Activated CD8-positive, alpha-beta memory T cell treated with anti-CD3 and anti-CD28 coated beads, Interleukin-2, amount 50 U/mL, for 24 hours (primary cell): ENCODE data around the gene RNF40.
"Not testable (repeated sequence)": the region's sequence is repeated elsewhere in the genome, so short reads cannot be mapped to it uniquely, and the experiment has no call there.

ENCODE experiments used
- DNase-seq: peaks from one replicate; pipeline ENCODE4 v3.0.0-alpha.2; 2020; ENCODE audit errors: extremely low read depth

Gene RNF40

DNA sequence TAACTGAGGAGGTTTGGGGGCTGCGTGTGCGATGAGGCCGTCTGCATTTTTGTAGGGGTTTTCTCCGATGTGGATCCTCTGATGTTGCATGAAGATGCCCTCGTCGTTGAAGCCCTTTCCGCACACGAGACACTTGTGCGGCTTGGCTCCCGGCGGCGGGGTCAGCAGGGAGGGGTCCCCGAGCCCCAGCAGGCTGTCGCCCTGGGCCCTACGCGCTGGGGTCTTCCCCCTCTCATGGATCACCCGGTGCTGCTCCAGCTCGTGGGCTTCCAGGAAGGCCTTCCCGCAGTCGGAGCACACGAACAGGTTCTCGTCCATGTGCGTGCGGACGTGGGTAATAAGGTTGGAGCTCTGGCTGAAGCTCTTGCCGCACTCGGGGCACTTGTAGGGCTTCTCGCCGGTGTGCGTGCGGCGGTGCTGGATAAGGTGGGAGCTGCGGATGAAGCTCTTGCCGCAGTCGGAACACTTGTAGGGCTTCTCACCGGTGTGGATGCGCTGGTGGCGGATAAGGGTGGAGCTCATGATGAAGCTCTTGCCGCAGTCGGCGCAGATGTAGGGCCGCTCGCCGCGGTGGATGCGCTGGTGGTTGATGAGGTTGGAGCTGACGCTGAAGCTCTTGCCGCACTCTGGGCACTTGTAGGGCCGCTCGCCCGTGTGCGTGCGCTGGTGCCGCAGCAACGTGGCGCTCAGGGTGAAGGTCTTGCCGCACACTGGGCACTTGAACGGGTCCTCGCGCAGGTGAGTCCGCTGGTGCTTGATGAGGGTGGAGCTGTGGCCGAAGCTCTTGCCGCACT is 20.6 kb downstream of the RNF40 start:
- no peak for DNase-seq

DNA sequence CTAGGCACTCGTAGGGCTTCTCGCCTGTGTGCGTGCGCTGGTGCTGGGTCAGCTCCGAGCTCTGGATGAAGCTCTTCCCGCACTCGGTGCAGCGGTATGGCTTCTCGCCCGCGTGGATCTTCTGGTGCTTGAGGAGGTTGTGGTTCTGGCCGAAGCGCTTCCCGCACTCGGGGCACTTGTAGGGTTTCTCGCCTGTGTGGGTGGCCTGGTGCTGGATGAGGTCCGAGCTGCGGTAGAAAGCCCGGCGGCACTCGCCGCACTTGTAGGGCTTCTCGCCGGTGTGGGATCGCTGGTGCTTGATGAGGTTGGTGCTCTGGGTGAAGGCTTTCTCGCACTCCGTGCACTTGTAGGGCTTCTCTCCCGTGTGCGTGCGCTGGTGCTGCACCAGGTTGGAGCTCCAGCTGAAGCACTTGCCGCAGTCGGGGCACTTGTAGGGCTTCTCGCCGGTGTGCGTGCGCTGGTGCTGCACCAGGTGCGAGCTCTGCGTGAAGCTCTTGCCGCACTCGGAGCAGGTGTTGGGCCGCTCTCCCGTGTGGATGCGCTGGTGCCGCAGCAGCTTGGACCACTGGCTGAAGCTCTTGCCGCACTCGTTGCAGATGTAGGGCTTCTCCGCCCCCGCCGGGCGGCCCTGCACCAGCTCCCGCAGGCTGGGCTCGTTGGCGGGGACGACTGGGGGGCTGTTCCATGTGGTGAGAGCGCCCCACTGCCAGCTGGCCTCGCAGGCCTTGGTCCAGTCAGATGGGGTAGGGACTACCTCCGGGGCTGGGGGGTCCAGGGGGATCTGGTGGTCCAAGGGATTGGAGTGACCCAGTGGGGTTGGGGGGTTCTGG is 21.4 kb downstream of the RNF40 start:
- DNase-seq, result no peak

DNA sequence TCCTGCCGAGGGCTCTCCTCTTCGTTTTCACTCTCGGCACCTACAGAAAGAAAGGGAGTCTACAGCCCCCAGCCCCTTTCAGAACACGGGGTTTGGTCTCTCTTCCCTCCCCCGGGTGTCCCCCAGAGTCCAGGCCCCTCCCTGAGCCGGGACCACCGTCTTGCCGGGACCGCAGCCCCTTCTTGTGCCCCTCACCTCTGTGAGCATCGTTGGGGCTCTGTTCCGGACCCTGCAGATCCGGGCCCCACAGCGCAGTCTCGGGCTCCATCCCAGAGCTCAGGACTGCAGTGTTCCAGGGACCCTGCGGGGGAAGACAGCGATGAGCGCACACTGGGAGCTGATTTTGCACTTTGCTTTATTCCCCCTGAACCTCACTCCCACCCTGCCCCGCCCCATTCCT is 22.1 kb downstream of the RNF40 start:
- DNase-seq, result no peak

DNA sequence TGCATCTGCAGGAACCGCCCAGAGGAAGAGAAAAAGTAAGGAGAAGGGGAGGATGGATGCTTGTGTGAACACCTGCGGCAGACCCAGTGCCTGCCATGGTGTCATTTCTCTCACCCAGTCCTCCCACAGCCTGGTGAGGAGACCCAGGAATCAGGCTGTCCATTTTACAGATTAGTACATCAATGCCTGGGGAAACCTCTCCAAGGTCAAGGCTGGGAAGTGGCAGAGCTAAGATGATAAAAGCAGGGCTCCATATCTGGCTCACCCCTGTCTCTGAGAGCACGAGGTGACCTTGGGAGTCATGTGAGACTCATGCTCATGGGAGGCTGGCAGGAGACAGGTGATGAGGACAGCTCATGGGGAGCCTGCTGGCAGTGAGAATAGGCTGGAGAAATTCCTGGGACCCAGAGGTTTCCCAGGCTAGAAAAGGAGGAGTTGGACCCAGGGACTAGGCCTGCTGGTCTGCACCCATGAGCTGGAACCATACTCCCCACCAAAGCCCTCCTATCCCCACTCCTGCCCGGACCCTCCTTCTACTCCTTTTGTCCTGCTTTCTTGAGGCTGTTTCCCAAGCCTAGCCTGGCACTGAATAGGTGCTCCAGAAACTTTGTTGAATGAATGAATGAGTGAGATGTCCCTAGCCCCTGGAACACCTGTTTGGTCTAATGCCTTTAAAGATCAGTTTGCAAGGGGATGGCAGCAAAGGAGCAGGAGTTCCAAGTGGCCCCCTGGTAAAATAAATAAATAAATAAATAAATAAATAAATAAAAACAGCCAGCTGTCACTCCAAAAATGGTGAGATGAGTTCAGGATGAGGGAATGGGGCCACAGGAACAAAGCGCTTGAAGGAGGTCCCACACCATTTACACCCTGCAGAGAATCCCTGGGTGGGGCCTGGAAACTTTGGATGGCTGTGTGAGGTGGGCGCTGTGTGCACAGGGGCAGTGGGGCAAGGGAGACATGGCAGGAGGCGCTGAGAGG is 23.3 kb downstream of the RNF40 start:
- DNase-seq, result no peak

DNA sequence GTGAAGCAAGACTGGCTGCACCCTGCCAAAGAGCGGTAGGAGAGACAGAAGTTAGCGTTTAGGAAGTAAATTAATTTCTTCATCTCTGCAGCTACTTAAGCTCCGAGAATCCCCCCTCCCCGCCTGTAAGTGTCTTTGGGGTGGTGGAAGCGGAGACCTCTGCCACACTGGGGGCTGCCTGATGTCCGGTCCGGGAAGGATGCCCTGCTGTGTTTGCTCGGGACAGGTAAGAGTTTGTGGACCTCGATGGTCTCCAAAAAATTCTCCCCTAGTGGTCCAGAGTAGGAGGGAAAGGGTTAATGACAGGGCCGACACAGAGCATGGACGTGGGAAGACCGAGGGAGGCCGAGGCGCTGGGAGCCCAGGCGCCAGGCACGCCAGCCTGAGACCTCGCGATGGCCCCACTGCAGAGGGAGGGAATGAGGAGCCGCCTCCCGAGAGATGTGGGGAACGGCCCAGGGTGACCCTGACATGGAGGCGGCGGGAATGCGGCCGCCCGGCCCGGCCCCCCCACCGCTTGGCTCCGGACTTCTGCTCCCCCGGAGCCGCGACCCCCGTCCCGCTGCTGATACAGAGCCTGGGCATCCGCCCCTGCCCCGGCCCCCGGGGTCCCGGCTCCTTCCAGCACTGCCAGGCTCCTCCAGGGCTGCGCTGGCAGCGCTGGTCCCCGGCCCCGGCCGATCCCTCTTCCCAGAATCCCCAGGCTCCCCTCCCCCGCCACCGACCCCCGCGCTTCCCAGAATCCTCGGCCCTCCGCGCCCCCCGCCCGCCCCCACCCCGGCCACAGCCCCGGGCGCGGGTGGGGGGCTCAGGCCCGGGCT is 24.2 kb downstream of the RNF40 start:
- DNase-seq, result no peak

DNA sequence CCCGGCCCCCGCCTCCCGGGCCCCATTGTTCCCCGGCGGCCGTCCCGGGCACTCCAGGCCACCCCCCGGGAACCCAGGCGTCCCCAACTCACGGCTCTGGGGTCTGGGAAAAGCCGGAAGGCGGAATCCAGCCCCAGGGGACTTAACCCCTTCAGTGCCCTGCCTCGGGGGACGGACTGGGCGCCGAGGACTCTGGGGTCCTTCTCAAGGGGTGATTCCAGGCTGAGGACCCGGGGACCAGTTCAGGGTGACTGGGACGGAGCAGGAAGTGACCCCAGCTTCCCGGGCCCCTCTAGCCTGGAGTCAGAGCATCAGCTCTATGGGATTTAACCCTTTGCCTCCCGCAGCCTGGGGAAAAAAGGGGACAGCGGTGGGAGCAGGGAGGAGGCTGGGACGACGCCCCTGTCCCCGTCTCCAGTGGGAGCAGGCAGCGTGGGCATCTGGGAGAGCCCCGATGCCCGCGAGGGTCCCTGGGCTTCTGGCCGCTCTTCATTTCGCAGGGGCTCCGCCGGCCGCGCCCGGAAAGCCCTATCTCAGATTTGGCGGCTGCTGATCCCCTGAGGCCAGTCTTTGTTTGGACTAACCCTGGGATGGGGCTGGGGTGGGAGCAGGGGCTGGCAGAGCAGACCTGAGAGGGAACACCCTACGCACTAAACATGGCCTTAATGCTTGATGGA is 25.0 kb downstream of the RNF40 start, which contains the start of gene ZNF629:
TSS of gene ZNF629 (minus strand) at position 270 of the 677 bp plus-strand sequence. CDS start 2,723 bp downstream, outside the sequence.
- no peak for DNase-seq

DNA sequence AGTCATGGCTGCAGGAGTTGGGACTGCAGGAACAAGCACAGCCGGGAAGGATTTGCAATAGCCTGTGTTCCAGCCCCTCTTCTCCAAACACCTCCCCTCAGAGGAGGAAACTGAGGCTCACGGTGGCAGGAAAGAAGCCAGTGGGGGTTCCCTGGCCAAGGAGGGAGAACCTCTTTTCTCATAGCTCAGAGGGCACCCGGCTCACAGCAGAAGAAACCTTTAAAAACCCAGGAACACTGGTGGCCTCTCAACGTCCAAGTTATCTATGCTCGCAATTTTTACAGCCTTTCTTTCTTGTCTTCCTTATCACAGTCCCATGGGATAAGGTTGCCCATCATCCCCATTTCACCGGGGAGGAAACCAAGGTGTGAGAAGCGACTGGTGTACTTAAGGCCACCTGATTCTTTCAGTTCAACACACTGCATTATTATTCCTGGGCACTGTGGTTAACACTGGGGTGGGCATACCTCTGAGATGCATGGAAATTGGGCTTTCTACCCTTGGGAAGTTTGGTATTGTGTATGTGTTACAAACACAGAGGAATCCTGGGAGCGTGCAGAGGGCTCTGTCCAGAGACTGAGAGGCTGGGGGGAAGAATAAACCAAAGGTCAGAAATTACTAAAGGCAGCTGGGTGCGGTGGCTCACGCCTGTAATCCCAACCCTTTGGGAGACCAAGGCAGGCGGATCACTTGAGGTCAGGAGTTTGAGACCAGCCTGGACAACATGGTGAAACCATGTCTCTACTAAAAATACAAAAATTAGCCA is 25.7 kb downstream of the RNF40 start:
- DNase-seq, result no peak

DNA sequence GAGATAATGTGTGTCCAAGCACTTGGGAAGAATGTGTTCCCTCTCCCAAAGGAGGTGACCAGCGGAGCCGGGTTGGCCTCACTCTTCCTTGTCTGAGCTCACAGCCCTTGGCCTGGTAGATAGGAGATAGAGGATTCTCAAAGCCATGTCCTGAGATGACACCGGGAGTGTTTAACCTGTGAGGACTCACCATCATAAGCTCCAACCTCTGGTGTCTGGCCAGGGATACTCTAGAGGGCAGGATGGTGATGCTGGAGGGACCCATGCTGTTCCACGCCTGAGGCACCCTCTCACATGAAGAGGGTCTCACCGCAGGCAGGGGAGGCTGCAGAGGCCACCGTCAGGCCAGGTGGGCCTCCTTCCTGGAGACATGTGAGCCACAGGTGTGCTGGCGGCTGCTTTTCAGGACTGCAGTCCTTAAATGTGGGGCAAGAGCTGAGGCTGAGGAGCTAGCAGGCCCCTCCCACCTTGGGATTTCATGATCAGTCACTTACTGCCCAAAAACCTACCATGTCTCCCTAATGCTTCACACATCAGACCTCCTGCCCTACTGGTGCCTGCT is 31.5 kb downstream of the RNF40 start:
- DNase-seq, result no peak

DNA sequence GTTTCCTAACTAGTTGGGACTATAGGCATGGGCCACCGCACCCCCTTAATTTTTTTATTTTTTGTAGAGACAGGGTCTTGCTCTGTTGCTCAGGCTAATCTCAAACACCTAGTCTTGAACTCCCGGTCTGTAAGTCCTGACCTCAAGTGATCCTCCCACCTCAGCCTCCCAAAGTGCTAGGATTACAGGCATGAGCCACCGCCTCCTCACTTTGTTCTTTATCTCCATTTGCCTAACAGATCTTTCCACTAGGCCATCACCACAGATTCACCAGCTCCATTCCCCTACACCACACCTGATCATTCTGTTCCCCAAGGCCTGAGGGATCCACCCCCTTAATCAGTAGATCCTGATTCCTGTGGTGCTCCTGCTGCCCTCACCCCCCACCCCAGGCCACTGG is 32.5 kb downstream of the RNF40 start:
- no peak for DNase-seq

DNA sequence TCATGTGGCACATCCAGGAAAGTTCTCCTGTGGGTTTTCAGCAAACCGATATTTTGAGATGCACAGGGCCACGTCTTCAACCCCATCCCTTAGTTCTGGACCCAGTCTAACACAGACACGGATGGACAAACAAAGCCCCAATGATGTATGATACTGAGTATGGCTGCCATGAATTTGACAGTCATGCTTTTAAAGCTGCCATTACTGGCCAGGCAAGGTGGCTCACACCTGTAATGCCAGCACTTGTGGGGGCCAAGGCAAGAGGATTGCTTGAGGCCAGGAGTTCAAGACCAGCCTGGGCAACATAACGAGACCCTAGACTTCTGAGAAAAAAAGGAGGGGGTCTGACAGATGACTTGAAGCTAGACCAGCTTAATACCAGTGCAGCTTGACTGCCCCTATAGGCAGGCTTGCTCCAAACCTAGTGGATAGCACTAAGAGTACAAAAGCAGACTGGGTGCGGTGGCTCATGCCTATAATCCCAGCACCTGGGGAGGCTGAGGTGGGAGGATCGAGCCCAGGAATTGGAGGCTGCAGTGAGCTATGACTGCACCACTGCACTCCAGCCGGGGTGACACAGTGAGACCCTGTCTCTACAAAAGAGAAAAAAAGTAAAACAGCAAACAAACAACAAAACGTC is 35.7 kb downstream of the RNF40 start:
- no peak for DNase-seq

DNA sequence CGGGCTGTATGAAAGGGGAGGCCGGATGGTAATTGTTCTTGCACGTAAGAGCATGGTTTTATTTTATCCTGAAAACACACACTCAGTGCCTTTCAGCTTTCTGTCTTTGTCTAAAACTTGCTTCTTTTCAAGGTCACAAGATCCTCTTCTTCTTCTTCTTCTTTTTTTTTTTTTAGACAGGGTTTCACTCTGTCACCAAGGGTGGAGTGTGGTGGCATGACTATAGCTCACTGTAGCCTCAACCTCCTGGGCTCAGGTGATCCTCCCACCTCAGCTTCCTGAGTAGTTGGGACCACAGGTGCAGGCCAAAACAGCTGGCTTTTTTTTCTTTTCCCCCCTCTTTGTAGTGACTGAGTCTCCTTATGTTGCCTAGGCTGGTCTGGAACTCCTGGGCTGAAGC is 40.8 kb downstream of the RNF40 start:
- DNase-seq, result no peak

DNA sequence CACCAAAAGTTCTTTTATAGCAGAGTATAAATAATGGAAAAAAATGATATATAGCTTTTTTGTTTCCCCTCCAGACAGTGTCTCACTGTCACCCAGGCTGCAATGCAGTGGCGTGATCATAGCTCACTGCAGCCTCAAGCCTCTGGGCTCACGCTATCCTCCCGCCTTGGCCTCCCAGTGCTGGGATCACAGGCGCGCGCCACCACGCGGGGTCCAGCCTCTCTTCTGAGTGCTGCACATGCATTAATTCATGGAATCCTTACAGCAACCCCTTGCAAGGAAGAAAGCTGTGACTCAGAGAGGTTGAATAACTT is 42.9 kb downstream of the RNF40 start:
- no peak for DNase-seq

DNA sequence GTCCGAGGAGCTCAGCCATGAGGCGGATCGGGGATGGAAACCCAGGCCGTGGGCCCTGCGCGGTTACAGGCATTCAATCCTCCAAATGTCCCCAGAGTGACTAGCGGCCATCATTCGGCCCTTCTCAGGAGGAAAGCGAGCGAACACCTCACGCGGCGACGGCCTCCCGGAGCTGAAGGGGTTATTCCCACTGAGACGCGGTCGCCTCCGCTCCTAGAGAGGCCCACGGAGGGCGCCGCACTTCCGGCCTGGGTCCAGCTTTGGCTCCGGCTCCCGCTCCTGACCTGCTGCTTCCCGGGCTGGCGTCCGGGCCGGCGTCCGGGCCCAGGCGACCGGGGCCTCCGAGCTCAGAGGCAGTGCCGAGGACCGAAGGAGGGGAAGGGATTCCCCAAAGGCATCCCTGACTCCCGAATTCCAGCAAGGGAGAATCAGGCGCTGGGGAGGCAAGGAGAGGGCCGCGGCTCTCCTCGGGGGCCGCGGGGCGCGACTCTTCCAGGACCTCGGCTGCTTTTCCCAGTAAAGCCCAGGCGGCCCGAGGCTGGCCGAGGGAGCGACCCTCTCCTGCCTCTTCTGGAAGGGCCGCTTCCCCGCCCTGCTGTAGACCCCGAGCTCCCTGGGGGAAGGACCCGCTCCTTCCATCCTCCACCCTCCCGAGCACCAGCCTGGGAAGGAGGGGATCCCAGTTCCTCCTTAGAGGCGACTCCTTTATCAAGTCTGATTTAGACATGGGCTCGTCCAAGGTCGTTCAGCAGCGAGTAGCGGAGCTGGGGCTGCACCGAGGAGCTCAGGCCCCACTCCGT is 43.4 kb downstream of the RNF40 start:
- no peak for DNase-seq

DNA sequence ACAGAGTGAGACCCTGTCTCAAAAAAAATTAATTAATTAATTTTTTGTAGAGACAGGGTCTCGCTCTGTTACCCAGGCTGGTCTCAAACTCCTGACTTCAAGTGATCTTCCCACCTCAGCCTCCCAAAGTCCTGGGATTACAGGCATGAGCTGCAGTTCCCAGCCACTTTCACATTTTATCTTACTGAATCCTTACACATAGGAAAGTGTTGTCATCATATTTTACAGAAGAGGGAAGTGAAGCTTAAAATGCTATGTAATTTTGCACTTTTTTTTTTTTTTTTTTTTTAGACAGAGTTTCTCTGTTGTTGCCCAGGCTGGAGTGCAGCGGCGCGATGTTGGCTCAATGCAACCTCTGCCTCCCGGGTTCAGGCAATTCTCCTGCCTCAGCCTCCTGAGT is 46.0 kb downstream of the RNF40 start:
- no peak for DNase-seq

DNA sequence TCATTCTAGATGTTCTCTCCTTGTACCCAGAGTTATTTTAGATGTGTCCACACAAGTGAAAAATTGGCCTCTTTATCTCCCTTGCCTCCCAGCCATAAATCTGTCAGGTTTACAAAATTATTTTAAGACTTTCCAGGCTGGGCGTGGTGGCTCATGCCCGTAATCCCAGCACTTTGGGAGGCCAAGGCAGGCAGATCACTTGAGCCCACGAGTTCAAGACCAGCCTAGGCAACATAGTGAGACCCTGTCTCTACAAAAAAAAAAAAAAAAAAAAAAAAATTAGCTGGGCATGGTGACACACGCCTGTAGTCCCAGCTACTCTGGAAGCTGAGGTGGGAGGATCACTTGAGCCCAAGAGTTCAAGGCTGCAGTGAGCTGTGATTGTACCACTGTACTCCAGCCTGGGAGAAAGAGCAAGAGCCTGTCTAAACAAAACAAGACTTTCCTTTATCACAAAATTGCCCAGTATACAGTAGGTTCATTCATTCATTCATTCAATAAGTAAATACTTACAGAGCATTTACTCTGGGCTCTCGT is 46.8 kb downstream of the RNF40 start:
- DNase-seq, result not testable (repeated sequence)

DNA sequence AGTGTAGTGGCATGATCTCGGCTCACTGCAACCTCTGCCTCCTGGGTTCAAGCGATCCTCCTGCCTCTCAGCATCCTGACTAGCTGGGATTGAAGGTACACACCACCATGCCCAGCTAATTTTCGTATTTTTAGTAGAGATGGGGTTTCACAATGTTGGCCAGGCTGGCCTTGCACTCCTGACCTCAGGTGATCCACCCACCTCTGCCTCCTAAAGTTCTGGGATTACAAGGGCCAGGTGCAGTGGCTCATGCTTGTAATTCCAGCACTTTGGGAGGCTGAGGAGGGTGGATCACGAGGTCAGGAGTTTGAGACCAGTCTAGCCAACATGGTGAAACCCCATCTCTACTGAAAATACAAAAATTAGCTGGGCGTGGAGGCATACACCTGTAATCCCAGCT is 47.6 kb downstream of the RNF40 start:
- DNase-seq, result not testable (repeated sequence)

DNA sequence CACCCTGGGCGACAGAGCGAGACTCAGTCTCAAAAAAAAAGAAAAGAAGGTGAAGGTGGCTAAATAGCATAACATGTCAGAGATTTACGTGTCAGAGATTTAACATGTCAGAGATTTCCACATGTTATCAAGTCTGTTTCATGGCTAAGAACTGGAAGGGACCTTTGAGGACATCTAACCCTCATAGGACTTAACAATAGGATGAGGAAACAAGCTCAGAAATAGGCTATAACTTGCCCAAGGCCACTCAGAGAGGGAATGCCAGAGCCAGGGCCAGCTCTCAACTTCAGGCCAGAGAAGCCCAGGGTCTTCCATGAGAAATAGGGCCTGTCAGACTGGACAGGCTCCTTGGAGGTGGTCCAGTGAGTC is 51.7 kb downstream of the RNF40 start:
- no peak for DNase-seq

DNA sequence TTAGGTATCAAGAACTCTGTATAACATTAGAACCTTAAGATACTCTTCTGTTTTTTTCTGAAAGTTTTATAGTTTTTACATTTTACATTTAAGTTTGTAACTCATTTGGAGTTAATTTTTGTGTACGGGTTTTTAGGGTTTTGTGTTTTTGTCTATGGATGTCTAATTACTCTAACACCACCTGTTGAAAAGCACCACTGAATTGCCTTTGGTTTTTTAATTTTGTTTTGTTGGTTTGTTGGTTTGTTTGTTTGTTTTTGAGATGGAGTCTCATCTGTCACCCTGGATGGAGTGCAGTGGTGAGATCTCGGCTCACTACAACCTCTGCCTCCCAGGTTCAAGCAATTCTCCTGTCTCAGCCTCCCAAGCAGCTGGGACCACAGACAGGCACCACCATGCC is 54.6 kb downstream of the RNF40 start:
- DNase-seq, result no peak
